Neural cell (in vitro differentiated cells): ENCODE data around the gene FBP1.

ENCODE experiments used
- CTCF ChIP-seq: fragments of 450-650 bp; IDR thresholded peaks from 2 replicates; pipeline ENCODE4 v1.5.1; 2014; ENCODE audit warnings: antibody characterized with exemption, mild to moderate bottlenecking, moderate library complexity; ENCODE audit not compliant: poor library complexity, severe bottlenecking
- RAD21 ChIP-seq: fragments of 450-650 bp; conservative IDR thresholded peaks from 2 replicates; pipeline ENCODE4 v1.6.1; 2014; ENCODE audit warnings: antibody characterized with exemption, mild to moderate bottlenecking, moderate library complexity
- TAF1 ChIP-seq: IDR thresholded peaks from 2 replicates; pipeline ENCODE4 v1.6.1; 2012; ENCODE audit warnings: low read depth
- TF ChIP-seq, protein P1 (sequence below): IDR thresholded peaks from 2 replicates; pipeline ENCODE4 v1.6.1; 2012; ENCODE audit warnings: borderline replicate concordance

- TF ChIP-seq, protein P1, sequence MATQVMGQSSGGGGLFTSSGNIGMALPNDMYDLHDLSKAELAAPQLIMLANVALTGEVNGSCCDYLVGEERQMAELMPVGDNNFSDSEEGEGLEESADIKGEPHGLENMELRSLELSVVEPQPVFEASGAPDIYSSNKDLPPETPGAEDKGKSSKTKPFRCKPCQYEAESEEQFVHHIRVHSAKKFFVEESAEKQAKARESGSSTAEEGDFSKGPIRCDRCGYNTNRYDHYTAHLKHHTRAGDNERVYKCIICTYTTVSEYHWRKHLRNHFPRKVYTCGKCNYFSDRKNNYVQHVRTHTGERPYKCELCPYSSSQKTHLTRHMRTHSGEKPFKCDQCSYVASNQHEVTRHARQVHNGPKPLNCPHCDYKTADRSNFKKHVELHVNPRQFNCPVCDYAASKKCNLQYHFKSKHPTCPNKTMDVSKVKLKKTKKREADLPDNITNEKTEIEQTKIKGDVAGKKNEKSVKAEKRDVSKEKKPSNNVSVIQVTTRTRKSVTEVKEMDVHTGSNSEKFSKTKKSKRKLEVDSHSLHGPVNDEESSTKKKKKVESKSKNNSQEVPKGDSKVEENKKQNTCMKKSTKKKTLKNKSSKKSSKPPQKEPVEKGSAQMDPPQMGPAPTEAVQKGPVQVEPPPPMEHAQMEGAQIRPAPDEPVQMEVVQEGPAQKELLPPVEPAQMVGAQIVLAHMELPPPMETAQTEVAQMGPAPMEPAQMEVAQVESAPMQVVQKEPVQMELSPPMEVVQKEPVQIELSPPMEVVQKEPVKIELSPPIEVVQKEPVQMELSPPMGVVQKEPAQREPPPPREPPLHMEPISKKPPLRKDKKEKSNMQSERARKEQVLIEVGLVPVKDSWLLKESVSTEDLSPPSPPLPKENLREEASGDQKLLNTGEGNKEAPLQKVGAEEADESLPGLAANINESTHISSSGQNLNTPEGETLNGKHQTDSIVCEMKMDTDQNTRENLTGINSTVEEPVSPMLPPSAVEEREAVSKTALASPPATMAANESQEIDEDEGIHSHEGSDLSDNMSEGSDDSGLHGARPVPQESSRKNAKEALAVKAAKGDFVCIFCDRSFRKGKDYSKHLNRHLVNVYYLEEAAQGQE, result no peak
- no peak for TF ChIP-seq TAF1
- TF ChIP-seq CTCF, result no peak
- TF ChIP-seq RAD21, result no peak
These were observed 62.3 kb downstream of the FBP1 start for GRCh38 chr9:94577036-94577435.
